SK-N-SH (cell line): ENCODE data around the gene SLC45A1. TPM values are rescaled to one million over a fixed set of nuclear protein-coding genes. Genes with fewer than 3 reads are reported as not detected.

Experiments
- CTCF ChIA-PET: fragments of 300-600, 350-600 bp; formaldehyde crosslinking; extraction: SDS; loops from one replicate; lab custom pipeline; 2021; lab: Yijun Ruan, JAX
- POLR2A ChIA-PET: fragments of 350-600 bp; sonication (Branson Sonifier 250); formaldehyde crosslinking; extraction: SDS; loops from one replicate; lab custom pipeline; 2020; ENCODE audit warnings: antibody characterized with exemption, inconsistent platforms; lab: Yijun Ruan, JAX
- DNase-seq: peaks from one replicate; pipeline ENCODE4 v3.0.0; 2012
- H2AFZ ChIP-seq: fragments of 200-600 bp; sonication (generic); 2 replicates; pipeline ENCODE4 v1.8.1; 2016; ENCODE audit warnings: antibody characterized with exemption, mild to moderate bottlenecking, low read depth
- H3F3A ChIP-seq: fragments of 200-600 bp; sonication (generic); replicated peaks from 2 replicates; pipeline ENCODE3; 2016; ENCODE audit warnings: antibody characterized with exemption, mild to moderate bottlenecking; ENCODE audit not compliant: insufficient read depth
- H3K27ac ChIP-seq, 2 experiments: fragments of 200-500 bp in 1 of 2; fragments of 200-600 bp in 1 of 2; sonication (Bioruptor generic) in 1 of 2; sonication (generic), shearing (Covaris generic) in 1 of 2; 2 replicates each; pipeline versions ENCODE4 v1.5.1 to v1.6.1; 2014 to 2016; ENCODE audit warnings: low read depth in 2 of 2, inconsistent platforms in 1 of 2, low read length in 1 of 2, mild to moderate bottlenecking in 1 of 2, mixed read lengths in 1 of 2
- H3K27me3 ChIP-seq: fragments of 200-600 bp; sonication (generic), shearing (Covaris generic); 2 replicates; pipeline ENCODE4 v1.6.1; 2016; ENCODE audit warnings: mixed run types; ENCODE audit not compliant: insufficient read depth
- H3K36me3 ChIP-seq, 2 experiments: fragments of 200-500 bp in 1 of 2; fragments of 200-600 bp in 1 of 2; sonication (Bioruptor generic) in 1 of 2; sonication (generic) in 1 of 2; replicated peaks in 1 of 2; 2 replicates each; pipeline versions ENCODE3 to v1.5.1; 2014 to 2016; ENCODE audit warnings: low read length in 1 of 2, mild to moderate bottlenecking in 1 of 2; ENCODE audit not compliant: insufficient read depth in 2 of 2, control insufficient read depth in 1 of 2
- H3K4me1 ChIP-seq, 2 experiments: fragments of 200-500 bp in 1 of 2; fragments of 200-600 bp in 1 of 2; sonication (Bioruptor generic) in 1 of 2; sonication (generic), shearing (Covaris generic) in 1 of 2; 2 replicates each; pipeline versions ENCODE4 v1.5.1 to v1.6.1; 2014 to 2016; ENCODE audit warnings: low read depth in 1 of 2, low read length in 1 of 2, mixed run types in 1 of 2; ENCODE audit not compliant: insufficient read depth in 2 of 2, control insufficient read depth in 1 of 2
- H3K4me2 ChIP-seq: fragments of 200-600 bp; sonication (generic), shearing (Covaris generic); 2 replicates; pipeline ENCODE4 v1.6.1; 2017; ENCODE audit warnings: mixed run types
- H3K4me3 ChIP-seq, 2 experiments: fragments of 200-500 bp in 1 of 2; fragments of 200-600 bp in 1 of 2; sonication (Bioruptor generic) in 1 of 2; sonication (generic), shearing (Covaris generic) in 1 of 2; 2 replicates each; pipeline versions ENCODE4 v1.5.1 to v1.8.1; 2014 to 2016; ENCODE audit warnings: low read depth in 2 of 2, inconsistent platforms in 1 of 2, low read length in 1 of 2, mild to moderate bottlenecking in 1 of 2, mixed read lengths in 1 of 2, moderate library complexity in 1 of 2
- H3K79me2 ChIP-seq: fragments of 200-600 bp; sonication (generic); 2 replicates; pipeline ENCODE4 v1.8.1; 2017; ENCODE audit warnings: mild to moderate bottlenecking; ENCODE audit not compliant: insufficient read depth
- H3K9ac ChIP-seq: fragments of 200-600 bp; sonication (generic); 2 replicates; pipeline ENCODE4 v1.6.1; 2017; ENCODE audit warnings: mixed run types
- H3K9me2 ChIP-seq: fragments of 200-600 bp; sonication (generic); 2 replicates; pipeline ENCODE4 v1.6.1; 2017; ENCODE audit warnings: mixed run types
- H3K9me3 ChIP-seq: fragments of 200-600 bp; sonication (generic); 2 replicates; pipeline ENCODE4 v1.6.1; 2017; ENCODE audit warnings: mixed run types, mild to moderate bottlenecking, moderate library complexity
- H4K20me1 ChIP-seq: fragments of 200-600 bp; sonication (generic); 2 replicates; pipeline ENCODE4 v1.6.1; 2017; ENCODE audit warnings: mild to moderate bottlenecking, mixed run types; ENCODE audit not compliant: insufficient read depth
- CHD2 ChIP-seq: fragments of 150-350 bp; IDR thresholded peaks from 2 replicates; pipeline ENCODE4 v1.6.1; 2018; ENCODE audit warnings: low read length; ENCODE audit not compliant: partially characterized antibody
- EP300 ChIP-seq, 2 experiments: IDR thresholded peaks; 2 replicates each; pipeline versions ENCODE4 v1.4.0 to v1.6.1; 2012; ENCODE audit warnings: borderline replicate concordance in 1 of 2, low read depth in 1 of 2, low read length in 1 of 2
- EZH2phosphoT487 ChIP-seq: fragments of 200-600 bp; sonication (generic); IDR thresholded peaks from 2 replicates; pipeline ENCODE4 v1.6.1; 2017; ENCODE audit warnings: low read depth, mixed run types, mild to moderate bottlenecking, antibody characterized with exemption, moderate library complexity, borderline replicate concordance
- FOSL2 ChIP-seq: IDR thresholded peaks from 2 replicates; pipeline ENCODE4 v1.4.0; 2012; ENCODE audit warnings: low read depth, mild to moderate bottlenecking, moderate library complexity, borderline replicate concordance
- FOXM1 ChIP-seq: IDR thresholded peaks from 2 replicates; pipeline ENCODE4 v1.4.0; 2012; ENCODE audit warnings: low read depth, mild to moderate bottlenecking
- GABPA ChIP-seq: IDR thresholded peaks from 2 replicates; pipeline ENCODE4 v1.4.0; 2012; ENCODE audit warnings: low read depth, mild to moderate bottlenecking
- GATA2 ChIP-seq: sonication (generic); formaldehyde crosslinking; IDR thresholded peaks from 2 replicates; pipeline ENCODE4 v1.5.0; 2020; ENCODE audit warnings: mild to moderate bottlenecking, missing genetic modification reagents
- MEF2A ChIP-seq: IDR thresholded peaks from 2 replicates; pipeline ENCODE4 v1.4.0; 2012; ENCODE audit warnings: low read depth, borderline replicate concordance
- MXI1 ChIP-seq: IDR thresholded peaks from 2 replicates; pipeline ENCODE4 v1.6.1; 2012; ENCODE audit warnings: mild to moderate bottlenecking, low read depth, low read length, improper control_type of control experiment
- NRF1 ChIP-seq: IDR thresholded peaks from 2 replicates; pipeline ENCODE4 v1.6.1; 2012; ENCODE audit warnings: low read depth, mild to moderate bottlenecking, low read length
- RFX5 ChIP-seq: IDR thresholded peaks from 2 replicates; pipeline ENCODE4 v1.6.1; 2012; ENCODE audit warnings: mild to moderate bottlenecking, improper control_type of control experiment, low read length
- SIN3A ChIP-seq: IDR thresholded peaks from 2 replicates; pipeline ENCODE4 v1.6.1; 2012; ENCODE audit warnings: low read depth, mild to moderate bottlenecking, low read length, moderate library complexity, borderline replicate concordance
- SMC3 ChIP-seq: IDR thresholded peaks from 2 replicates; pipeline ENCODE4 v1.6.1; 2012; ENCODE audit warnings: low read depth, low read length, improper control_type of control experiment
- TAF1 ChIP-seq: IDR thresholded peaks from 2 replicates; pipeline ENCODE4 v1.6.1; 2012; ENCODE audit warnings: low read depth, mild to moderate bottlenecking, low read length, moderate library complexity, borderline replicate concordance
- TCF12 ChIP-seq: IDR thresholded peaks from 2 replicates; pipeline ENCODE4 v1.4.0; 2012
- USF1 ChIP-seq: IDR thresholded peaks from 2 replicates; pipeline ENCODE4 v1.4.0; 2012; ENCODE audit warnings: low read depth, borderline replicate concordance
- USF2 ChIP-seq: fragments of 150-350 bp; IDR thresholded peaks from 2 replicates; pipeline ENCODE4 v1.6.1; 2017; ENCODE audit warnings: antibody characterized with exemption, low read length, low read depth, borderline replicate concordance
- WGBS: methylation state at CpG from one replicate; pipeline ENCODE4 v1.1.6; 2017; ENCODE audit warnings: low lambda C conversion rate; 5-methylcytosine and 5-hydroxymethylcytosine counted together
- polyA plus RNA-seq, 3 experiments: library from polyadenylated mRNA; depleted of rRNA; stranded (reverse); fragments of >200 nt; gene quantifications; 2 replicates each; pipeline ENCODE4 v1.2.3, GENCODE V29; 2012
- TF ChIP-seq, protein P1 (sequence below): IDR thresholded peaks from 2 replicates; pipeline ENCODE4 v1.6.1; 2012; ENCODE audit warnings: mild to moderate bottlenecking, low read depth, low read length, moderate library complexity
- TF ChIP-seq, protein P2 (sequence below): IDR thresholded peaks from 2 replicates; pipeline ENCODE4; 2012

Gene SLC45A1
- polyA plus RNA-seq, 1 of the 3 experiments (the other 2 are of a cell fraction): 2.5 TPM

DNA sequence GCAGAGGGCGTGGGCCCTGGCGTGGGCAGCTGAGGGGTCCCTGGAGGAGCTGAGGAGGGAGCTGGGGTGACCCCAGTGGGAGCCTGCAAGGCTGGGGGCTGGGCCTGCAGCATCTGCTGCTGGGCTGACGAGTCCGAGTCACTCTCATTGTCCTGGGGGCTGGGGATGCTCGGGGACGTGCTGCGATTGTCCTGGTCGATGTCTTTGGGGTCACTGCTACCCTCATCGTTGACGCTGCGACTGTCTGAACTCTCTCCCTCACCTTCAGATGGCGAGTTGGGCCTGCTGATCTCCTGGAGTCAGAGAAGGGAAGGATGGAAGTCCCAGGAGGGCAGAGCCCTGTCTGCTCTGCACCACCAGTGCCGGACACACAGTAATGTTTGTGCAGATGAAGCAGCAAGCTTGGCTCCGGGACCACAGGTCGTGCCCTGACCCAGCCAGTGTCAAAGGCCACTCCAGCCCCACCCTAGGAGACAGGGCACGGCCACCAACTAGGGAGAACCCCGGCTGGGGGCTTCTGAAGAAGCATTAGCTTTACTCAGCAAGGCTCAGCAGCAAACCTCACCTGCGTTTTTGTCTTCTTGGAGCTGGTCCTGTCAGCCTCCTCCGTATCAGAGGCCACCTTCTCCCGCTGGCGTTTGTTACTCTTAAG, 43.4 kb downstream of the SLC45A1 start:
- Histone ChIP-seq H3K9me2 (no peaks in the 10 kb centered on the region), H3K27ac (no peak overlapping the region), H3K9ac (no peak overlapping the region), H4K20me1 (0 out of 2 replicates have a peak, but pooled peaks cover 1% of the 10 kb centered on the region), H3K4me3 (no peak overlapping the region), H3K27me3 (no peaks in the 10 kb centered on the region), H3K4me1 (peaks cover 0 to 7% of the 10 kb centered on the region in 2 experiments; a peak in 1 of 4 replicates), H3F3A (no peaks in the 10 kb centered on the region), H3K9me3 (no peaks in the 10 kb centered on the region), H3K4me2 (no peak overlapping the region), H3K36me3 (peaks cover 8 to 82% of the 10 kb centered on the region in 2 experiments), H3K79me2 (peaks cover 6% of the 10 kb centered on the region; the same call in 1 of the 2 replicates), H2AFZ (no peak overlapping the region)
- ChIA-PET POLR2A (no interaction called here), CTCF (interaction anchor here (0.8 kb wide), 1 partner anchor 12 kb away, joined by 4 read pairs; no protein-coding TSS in a partner anchor)
- 98% methylated on average over 8 of the region's 21 CpGs for WGBS
- no peak for TF ChIP-seq EZH2phosphoT487
- TF ChIP-seq TAF1: no peak
- no peak for TF ChIP-seq MEF2A
- no peak for TF ChIP-seq FOSL2
- TF ChIP-seq, protein P1, sequence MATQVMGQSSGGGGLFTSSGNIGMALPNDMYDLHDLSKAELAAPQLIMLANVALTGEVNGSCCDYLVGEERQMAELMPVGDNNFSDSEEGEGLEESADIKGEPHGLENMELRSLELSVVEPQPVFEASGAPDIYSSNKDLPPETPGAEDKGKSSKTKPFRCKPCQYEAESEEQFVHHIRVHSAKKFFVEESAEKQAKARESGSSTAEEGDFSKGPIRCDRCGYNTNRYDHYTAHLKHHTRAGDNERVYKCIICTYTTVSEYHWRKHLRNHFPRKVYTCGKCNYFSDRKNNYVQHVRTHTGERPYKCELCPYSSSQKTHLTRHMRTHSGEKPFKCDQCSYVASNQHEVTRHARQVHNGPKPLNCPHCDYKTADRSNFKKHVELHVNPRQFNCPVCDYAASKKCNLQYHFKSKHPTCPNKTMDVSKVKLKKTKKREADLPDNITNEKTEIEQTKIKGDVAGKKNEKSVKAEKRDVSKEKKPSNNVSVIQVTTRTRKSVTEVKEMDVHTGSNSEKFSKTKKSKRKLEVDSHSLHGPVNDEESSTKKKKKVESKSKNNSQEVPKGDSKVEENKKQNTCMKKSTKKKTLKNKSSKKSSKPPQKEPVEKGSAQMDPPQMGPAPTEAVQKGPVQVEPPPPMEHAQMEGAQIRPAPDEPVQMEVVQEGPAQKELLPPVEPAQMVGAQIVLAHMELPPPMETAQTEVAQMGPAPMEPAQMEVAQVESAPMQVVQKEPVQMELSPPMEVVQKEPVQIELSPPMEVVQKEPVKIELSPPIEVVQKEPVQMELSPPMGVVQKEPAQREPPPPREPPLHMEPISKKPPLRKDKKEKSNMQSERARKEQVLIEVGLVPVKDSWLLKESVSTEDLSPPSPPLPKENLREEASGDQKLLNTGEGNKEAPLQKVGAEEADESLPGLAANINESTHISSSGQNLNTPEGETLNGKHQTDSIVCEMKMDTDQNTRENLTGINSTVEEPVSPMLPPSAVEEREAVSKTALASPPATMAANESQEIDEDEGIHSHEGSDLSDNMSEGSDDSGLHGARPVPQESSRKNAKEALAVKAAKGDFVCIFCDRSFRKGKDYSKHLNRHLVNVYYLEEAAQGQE: no peak
- no peak for TF ChIP-seq SIN3A
- no peak for TF ChIP-seq CHD2
- TF ChIP-seq USF1: no peak
- TF ChIP-seq GABPA: no peak
- no peak for TF ChIP-seq USF2
- TF ChIP-seq, protein P2, sequence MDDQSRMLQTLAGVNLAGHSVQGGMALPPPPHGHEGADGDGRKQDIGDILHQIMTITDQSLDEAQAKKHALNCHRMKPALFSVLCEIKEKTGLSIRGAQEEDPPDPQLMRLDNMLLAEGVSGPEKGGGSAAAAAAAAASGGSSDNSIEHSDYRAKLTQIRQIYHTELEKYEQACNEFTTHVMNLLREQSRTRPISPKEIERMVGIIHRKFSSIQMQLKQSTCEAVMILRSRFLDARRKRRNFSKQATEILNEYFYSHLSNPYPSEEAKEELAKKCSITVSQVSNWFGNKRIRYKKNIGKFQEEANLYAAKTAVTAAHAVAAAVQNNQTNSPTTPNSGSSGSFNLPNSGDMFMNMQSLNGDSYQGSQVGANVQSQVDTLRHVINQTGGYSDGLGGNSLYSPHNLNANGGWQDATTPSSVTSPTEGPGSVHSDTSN: no peak
- no peak for TF ChIP-seq MXI1
- TF ChIP-seq EP300 (IDR thresholded peaks at IDR 0.05; ENCODE audit: borderline replicate concordance in 1 of 2, low read depth in 1 of 2, low read length in 1 of 2): no peak
- no peak for TF ChIP-seq SMC3
- no peak for TF ChIP-seq NRF1
- no peak for TF ChIP-seq RFX5
- TF ChIP-seq TCF12: no peak
- no peak for TF ChIP-seq FOXM1
- no peak for TF ChIP-seq GATA2 (CRISPR knock-in tag)
- no peak for DNase-seq
